Upper lobe of left lung (tissue), 4 donors: Measurements from ENCODE around the gene SRSF8.

Experiments used
- CTCF ChIP-seq, 6 experiments: fragments of 450-650 bp in 4 of 6; fragments of 200-600 bp in 2 of 6; sonication (generic) in 2 of 6; IDR thresholded peaks; one replicate each; pipeline ENCODE4 v1.5.1; 2016 to 2019; ENCODE audit warnings: antibody characterized with exemption in 6 of 6
- POLR2A ChIP-seq, 4 donors: fragments of 450-650 bp; IDR thresholded peaks; one replicate each; pipeline ENCODE4 v1.5.1; 2016 to 2017; ENCODE audit warnings: antibody characterized with exemption in 4 of 4, mild to moderate bottlenecking in 2 of 4
- POLR2AphosphoS5 ChIP-seq, 2 donors: sonication (generic); formaldehyde crosslinking; IDR thresholded peaks; one replicate each; pipeline ENCODE4 v1.5.1; 2017; ENCODE audit warnings: antibody characterized with exemption in 2 of 2

- no peak for TF ChIP-seq POLR2A (IDR thresholded peaks at IDR 0.05)
- no peak for TF ChIP-seq CTCF (IDR thresholded peaks at IDR 0.05)
- TF ChIP-seq POLR2AphosphoS5 (IDR thresholded peaks at IDR 0.05), result no peak
These were observed 19.4 kb downstream of the SRSF8 start for GRCh38 chr11:95086151-95086550.
